ENCODE data around the gene SRPRA.
"Not testable (repeated sequence)": the region's sequence is repeated elsewhere in the genome, so short reads cannot be mapped to it uniquely, and the experiment has no call there.

The SRPRA gene, protein sequence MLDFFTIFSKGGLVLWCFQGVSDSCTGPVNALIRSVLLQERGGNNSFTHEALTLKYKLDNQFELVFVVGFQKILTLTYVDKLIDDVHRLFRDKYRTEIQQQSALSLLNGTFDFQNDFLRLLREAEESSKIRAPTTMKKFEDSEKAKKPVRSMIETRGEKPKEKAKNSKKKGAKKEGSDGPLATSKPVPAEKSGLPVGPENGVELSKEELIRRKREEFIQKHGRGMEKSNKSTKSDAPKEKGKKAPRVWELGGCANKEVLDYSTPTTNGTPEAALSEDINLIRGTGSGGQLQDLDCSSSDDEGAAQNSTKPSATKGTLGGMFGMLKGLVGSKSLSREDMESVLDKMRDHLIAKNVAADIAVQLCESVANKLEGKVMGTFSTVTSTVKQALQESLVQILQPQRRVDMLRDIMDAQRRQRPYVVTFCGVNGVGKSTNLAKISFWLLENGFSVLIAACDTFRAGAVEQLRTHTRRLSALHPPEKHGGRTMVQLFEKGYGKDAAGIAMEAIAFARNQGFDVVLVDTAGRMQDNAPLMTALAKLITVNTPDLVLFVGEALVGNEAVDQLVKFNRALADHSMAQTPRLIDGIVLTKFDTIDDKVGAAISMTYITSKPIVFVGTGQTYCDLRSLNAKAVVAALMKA

DNA sequence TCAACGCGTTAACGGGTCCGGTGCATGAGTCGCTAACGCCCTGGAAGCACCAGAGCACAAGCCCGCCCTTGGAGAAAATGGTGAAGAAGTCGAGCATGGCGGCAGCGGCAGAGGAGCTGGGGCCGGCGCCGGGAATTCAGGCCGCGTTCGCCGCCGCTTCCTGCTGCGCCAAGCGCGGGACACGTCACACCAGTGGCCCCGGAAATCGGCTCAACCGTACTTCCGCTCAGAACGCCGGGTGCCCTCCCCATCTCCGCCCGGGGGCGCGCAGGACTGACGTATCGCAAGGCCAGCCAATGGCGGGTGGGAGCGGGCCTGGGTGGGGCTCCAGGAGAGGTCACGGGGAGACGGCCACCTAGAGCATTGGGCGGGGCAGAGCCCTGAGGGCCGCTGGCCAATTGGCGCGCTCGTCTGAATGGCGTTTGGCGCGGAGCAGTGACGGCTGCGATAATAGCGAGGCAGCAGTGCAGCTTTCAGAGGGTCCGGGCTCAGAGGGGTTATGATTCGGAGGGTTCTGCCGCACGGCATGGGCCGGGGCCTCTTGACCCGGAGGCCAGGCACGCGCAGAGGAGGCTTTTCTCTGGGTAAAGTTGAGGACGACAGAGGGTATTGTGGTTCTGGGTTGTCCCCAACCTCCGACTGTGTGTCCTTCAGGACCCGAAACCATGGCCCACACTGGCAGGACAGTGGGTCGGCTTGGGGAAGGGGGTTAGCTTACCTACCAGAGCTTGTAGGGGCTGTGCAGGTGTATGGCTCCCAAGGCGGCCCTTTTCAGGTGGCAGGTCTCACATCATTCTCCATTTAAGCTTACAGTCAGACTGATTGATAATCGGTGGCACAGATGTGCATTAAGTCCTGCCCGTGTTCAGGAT is at the start of gene SRPRA, which contains the start of gene FOXRED1:
Gene SRPRA, minus strand, starts transcription at position 188 of the 872 bp plus-strand sequence. Its CDS starts 91 bp downstream, at position 97.
Gene FOXRED1, plus strand, starts transcription at position 447 of the 872 bp plus-strand sequence. Its CDS starts 53 bp downstream, at position 500.
- peak; percentile 100 for DNase-seq (ENCODE audit: low spot score)

DNA sequence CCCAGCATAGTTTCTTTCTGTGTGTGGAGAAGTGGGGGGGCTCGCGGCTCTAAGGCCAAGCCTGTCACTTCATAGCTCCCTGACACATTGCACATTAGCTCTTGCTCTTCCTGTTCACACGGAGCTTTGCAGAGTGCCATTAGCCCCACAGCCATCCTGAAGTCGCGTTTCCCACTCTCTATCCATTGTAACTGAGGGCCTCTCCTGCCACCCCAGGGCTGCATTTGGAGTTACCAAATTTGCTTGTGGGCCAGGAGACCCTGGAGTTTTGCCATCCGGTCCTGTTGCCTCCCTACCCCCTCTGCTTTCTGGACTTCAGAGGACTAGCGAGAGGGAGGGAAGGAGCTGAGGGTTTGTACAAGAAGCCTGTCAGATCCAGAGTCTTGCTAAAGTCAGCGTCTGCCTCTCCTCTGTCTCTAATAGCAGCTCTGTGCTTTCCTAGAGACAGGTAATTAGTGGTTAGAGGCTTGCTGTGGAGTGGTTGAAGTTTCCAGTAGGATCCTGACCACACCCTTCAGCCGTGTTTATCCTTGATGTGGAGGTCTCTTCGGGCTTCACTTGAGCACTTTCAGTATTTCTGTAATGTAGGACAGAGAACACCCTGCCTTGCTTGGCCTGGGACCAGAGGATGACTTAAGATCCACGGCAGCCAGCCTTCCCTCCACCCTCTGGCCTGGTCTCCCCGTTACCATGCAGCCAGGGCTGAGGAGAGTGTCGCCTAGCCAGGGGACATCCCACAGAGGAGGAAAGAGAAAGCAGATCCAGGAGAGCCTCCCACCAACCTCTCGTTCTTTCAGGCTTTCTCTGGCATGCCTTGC is 49.3 kb upstream of the SRPRA start:
- DNase-seq (ENCODE audit: low spot score): no peak

DNA sequence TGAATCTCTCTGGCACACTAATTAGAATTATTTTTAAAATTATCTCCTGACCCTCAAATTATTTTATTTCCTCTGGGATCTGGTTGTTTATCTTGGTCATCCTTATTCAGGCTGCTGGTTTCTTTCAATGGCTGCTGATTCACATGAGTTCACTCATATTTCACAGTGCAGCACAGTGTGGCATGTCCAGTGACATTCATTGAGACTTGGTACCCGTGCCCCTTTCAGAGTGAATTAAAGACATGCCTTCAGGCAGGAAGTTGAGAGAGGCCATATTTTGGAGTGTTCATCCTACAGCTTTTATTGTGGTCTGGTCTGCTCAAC is 48.7 kb upstream of the SRPRA start:
- no peak for DNase-seq (ENCODE audit: low spot score)

DNA sequence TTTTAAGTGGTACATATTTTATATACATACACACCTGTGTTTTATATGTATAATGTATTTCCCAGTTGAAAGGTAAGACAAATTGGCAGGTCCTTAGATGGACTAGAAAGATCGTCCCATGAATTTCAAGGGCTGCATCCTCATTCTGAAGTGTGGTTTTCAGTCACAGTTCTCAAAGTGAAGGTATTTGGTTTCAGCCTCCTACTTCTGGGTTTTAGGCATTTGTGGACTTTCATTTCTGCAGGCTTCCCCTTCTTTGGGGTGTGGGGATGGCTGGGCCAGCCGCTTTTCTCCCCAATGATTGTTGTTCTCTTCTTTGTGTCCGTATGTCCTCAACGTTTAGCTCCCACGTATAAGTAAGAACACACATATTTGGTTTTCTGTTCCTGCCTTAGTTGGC is 45.1 kb upstream of the SRPRA start:
- DNase-seq (ENCODE audit: low spot score): no peak

DNA sequence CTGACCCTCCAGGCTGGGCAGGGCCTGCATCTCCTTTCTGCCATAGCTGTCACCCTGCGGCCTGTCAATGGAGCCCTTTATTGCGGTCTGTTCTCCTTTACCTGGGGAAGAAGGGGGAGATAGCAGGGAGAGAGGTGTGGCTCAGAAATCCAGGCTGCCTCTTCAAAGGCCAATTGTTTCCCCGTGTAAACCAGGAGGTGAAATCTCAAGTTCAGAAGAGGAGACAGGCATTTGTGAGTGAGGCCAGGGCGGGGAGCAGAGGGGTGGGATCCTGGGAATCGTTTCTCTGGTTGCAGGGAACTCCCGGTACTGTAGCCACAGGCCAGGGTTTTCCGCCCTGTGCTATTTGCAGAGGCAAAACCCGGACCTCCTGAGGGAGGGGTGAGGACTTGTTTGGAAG is 44.3 kb upstream of the SRPRA start:
- peak; percentile 12 for DNase-seq (ENCODE audit: low spot score)

DNA sequence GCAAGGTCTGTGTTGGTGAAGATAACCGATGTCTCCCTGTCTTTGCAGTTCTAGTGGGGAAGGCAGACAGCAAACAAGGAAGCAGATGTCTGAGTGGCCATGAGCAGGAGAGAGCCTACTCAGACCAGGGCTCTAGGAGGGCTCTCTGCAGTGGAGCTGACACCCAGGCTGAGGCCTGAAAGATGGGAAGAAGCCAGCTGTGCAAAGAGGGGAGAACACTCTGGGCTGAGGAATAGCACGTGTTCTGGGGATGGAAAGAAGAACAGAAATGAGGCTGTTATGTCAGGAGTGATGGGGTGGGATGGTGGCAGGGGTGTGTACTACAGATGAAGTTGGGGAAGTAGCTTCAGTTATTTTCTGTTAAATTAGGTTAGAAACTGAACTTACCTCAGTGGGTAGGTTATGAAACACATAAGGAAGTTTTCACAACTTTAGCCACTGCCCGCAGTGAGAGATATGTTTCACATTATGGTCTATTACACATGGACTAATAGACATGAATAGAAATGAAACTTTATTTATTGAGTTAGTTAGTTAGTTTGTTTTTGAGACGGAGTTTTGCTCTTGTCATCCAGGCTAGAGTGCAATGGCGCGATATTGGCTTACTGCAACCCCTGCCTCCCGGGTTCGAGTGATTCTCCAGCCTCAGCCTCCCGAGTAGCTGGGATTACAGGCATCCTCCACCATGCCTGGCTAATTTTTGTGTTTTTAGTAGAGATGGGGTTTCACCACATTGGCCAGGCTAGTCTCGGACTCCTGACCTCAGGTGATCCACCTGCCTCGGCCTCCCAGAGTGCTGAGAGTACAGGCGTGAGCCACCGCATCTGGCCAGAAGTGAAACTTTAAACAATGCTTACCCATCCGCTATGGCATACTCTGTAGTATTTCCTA is 43.0 kb upstream of the SRPRA start:
- DNase-seq (ENCODE audit: low spot score): no peak

DNA sequence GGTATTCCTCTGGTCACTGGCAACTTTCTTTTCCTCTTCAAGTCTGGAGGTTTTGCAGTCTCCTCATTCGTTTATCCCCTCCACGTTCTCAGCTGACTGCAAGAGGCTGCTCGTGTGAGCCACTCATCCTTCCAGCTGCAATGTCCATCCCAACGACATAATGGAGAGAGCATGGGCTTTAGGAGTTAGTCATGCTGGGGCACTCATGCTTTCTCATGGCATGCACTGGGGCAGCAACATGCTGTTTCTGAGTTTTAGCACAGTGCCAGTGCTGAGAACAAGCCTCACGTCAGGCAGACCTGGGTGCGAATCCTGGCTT is 42.3 kb upstream of the SRPRA start:
- no peak for DNase-seq (ENCODE audit: low spot score)

DNA sequence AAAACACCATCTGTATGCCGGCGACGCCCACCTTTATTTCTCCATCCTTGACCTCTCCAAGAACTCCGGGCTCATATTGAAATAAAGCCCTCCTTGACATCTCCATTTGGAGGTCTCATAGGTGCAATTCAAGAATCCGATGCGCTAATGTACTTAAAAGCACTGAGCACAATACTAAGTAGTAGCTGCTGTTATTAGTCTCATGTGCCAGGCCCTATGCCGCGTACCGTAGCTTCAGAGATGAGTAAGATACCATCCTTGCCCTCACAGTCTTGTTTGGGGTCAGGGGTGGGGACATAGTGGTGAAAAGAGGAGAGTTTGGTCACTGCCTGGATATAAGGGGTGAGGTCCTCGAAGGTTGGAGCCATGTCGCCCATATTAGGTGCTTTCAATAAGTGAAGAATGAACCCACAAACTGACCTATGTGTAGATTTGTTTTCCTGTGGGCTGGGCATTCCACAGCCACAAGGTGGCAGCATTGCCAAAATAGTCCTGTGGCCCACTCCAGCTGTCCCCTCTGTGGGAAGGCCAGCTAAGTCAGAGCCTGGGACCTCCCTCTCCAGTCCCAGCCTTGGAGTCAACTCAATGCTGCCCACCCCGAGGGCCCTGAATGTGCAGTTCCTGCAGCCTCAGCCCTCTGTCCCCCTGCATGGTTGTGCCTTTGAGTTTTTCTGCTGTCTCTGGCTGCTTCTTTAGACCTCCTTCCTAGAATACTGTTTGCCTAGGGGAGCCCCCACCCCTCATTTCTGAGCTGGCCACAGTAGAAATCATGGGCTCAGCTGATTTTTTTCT is 41.7 kb upstream of the SRPRA start:
- peak; percentile 81 for DNase-seq (ENCODE audit: low spot score)

DNA sequence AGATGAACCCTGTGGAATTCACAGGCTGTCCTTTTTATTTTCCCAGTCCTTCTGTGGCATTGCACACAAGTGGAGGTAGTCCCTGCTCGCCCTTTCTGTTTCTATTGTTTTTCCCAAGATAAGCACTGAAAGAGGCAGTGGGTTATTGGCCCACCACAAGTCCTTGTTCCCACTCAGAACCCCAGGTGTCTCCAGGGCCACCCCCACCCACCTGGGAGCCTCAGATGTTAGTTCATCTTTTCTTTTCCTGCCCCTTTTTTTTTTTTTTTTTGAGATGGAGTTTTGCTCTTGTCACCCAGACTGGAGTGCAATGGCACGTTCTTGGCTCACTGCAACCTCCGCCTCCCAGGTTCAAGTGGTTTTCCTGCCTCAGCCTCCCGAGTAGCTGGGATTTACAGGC is 40.1 kb upstream of the SRPRA start:
- DNase-seq (ENCODE audit: low spot score): not testable (repeated sequence)

DNA sequence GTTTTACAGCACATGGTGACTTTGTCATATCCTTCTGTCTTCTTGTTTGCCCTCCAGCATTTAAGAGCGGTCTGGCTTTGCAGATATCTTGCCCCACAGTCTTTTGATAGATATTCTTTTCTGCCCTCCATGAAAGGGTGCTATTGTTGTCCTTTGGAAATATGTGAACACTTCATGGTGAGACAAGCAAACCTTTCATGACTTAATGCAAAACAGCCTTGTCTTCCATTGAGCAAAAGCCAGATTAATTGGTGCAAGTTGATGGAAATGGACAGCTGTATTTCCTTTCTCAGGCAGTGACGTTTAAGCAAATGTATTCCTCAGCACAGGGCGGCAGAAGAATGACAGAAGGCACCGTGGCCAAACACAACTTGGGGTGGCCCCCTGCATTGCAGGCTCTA is 39.6 kb upstream of the SRPRA start:
- no peak for DNase-seq (ENCODE audit: low spot score)

DNA sequence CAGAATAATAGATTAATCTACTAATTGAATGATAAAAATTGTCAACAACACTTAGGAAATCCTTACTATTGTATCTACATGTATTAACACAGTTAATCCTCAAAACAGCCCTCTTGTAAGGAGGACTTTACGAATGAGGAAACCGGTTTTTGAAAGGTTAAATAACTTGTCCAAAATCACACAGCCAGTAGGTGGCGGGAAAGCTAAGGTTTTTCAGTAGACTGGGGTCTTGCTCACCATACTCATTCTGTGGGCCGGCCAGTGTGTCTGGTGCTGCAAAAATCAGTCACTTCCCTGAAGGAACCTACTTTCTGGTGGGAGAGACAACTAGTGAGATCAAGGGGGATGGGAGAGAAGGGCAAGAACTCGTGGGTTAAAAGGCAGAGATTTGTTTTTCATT is 39.0 kb upstream of the SRPRA start:
- DNase-seq (ENCODE audit: low spot score): peak; percentile 53

DNA sequence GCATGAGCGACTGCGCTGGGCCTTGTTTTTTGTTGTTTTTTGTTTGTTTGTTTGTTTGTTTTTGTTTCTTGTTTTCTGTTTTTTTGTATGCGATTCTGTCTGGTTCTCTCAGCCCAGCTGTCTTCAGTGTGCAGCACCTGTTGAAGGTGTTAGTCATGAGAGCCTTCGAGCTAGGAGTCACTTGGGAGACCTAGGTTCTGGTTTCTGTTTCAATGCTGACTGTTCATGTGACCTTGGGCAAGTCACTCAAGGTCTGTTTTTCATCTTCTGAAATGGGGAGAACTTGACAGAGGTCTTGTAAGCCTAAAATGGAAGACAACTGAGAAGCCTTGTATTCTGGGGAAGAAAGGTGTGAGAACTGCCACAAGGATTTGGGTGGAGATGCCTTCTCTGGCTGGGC is 37.0 kb upstream of the SRPRA start:
- DNase-seq (ENCODE audit: low spot score): no peak

DNA sequence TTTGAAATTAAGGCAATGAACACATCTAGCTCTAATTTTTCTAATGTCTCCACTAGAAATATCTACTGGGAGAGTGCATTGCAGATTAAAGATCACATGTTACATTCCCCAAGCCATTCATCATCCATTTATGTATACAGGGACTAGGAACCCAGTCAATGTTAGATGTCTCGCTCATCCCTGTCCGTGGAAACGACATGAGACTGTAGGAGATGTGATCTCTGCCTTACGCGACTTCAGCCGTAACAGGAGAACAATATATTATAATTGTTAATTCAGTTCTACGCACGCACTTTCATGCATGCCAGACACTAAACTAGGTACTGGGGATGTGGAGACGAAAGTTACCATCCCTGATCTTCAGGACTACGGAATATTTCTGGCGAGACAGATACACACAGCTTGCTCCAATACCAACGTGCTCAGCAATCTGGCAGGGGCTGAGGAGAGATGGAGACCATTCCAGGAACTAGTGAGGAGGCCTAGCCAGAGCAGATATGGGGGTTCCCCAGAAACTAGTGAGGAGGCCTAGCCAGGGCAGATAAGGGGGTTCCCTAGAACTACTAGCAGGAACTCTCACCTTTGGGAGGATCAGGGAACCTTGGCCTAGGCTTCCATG is 35.9 kb upstream of the SRPRA start:
- no peak for DNase-seq (ENCODE audit: low spot score)

DNA sequence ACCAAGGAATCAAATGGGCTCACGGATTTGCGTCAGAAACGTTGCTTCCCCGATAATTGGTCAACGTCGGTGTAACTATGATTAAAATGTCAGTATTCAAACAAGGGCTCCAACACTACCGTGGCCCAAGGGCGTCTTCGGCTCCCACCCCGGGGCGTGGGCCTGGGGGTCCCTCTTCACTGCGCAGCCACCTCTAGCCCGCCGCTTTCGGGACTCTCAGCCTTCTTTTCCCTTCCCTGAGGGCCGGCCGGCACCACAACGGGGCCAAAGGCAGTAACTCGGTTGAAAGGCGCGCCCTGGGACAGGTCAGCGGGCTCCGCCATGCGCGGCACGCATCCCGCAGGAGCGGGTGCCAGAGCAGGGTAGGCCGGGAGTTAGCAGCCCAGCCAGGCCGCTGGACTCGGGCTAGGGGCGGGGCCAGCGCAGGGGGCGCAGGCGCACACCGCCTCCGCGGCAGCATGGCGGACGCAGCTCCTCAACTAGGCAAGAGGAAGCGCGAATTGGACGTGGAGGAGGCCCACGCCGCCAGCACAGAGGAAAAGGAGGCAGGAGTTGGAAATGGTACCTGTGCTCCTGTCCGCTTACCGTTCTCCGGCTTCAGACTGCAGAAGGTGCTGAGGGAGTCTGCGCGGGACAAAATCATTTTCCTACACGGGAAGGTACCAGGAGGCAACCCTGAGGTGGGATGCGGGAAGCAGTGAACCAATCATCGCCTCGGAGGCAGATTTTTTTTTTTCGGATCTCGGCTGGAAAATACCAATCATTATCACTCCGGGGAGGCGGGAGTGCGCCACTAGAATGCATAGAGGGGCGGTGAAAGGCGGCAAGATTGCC is 35.1 kb upstream of the SRPRA start, which contains the start of gene DCPS:
Gene DCPS, plus strand, starts transcription at position 438 of the 834 bp plus-strand sequence. Its CDS starts 21 bp downstream, at position 459.
- DNase-seq (ENCODE audit: low spot score): peak; percentile 97

DNA sequence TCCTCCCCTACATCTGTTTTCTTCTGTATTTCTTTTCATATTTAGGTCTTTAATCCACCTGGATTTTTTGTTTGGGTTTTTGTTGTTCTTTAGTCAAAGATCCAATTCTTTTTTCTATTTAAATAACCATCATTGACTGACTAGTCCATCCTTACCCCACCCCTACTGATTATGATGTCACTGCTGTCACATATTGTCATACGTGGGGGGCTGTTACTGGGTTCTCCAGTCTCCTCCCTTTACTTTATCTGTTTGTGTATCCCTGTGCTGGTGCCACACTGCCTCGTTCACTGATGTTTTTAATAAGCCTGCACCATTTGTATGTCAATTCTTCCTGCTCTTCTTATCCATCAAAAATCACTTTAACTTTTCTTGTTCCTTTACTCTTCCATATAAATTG is 28.3 kb upstream of the SRPRA start:
- no peak for DNase-seq (ENCODE audit: low spot score)

DNA sequence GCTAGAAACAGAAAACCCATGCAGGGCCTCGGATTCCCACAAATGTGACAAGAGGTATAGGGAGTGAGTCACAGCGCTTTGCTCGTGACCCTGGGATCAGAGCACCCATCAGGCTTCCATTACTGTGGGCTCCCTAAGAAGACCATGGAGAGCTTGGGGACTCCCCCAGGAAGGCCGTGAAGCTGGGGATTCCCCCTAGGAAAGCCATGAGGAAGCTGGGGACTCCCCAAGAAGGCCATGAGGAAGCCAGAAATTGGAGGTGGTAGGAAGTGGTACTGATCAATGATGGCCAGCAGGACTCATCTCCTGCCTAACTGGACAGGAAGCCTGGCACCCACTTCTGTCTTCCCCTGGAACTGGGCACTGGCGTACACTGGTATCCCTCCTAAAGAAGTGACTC is 25.0 kb upstream of the SRPRA start:
- DNase-seq (ENCODE audit: low spot score): no peak

DNA sequence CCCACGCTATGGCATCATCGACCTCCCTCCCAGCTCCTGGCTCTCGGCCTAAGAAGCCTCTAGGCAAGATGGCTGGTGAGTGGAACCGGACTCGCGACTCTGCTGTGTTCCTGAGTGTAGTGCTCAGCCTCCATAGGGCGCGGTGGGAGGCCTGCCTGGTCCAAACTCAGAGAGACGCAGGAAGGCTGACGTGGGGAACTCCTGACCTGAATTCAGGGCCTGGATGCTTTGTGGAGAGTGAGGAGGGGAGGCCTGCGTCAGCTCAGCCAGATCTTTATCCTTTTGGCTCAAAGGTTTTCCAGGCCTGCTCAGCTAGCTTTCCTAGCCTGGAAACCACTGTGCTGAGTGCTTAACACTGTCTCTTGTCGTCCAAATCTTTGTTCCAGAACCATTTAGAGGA is 22.2 kb upstream of the SRPRA start:
- no peak for DNase-seq (ENCODE audit: low spot score)

DNA sequence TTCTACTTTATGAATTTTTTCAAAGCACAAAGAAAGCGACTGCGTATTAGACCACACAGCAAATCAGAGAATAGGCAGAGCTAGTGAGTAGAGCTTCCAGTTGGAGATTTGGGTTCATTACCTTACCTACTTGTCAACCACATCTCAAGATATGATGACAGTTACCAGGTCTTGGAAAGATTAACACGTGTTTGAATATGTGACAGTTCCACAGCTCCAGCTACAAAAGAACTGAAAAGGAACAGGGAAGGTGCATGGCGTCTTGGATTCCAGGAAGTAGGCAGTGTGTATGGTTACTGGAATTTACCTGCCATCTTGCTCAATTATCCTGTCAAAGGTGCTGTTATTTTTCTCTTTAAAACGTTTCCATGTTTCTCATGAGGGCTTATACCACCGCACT is 19.5 kb upstream of the SRPRA start:
- DNase-seq (ENCODE audit: low spot score): no peak

DNA sequence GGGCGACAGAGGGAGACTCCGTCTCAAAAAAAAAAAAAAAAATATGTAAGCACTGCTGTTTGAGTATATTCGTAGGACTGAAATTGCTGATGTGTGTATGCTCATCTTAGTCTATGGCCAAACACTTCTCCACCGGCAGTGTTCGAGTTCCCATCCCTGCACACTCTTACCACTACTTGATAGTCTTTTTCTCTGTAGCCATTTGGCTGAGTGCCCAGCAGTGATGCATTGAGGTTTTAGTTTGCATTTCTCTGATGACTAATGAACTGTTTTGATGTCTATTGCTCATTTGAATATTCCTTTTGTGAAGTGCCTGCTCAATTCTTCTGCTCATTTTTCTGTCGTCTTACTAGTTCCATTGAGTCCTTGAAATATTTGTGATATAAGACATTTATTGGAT is 16.1 kb upstream of the SRPRA start:
- DNase-seq (ENCODE audit: low spot score): no peak

Measured in D341Med (cell line).